Effector CD8-positive, alpha-beta T cell (primary cell): ENCODE measurements around the gene TRAF3.
"Not testable (repeated sequence)": the region's sequence is repeated elsewhere in the genome, so short reads cannot be mapped to it uniquely, and the experiment has no call there.

Experiments
- DNase-seq: peaks from one replicate; lab custom pipeline; 2025; lab: John Stamatoyannopoulos, UW

TRAF3 gene

DNA sequence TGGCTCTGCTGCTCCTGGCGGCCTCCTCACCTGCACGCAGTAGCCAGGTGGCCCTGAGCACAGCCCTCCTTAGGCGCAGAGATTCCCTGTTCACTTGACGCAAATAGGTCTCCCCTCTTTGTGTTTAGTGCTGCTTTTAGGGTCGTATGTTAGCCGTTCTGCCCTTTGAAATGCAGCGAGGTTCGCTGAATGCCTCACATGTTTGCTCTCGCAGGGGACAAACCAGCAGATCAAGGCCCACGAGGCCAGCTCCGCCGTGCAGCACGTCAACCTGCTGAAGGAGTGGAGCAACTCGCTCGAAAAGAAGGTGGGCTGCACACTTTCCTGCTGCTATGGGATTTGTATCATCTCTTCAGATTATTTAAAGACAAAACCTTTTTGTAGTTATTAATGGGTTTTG lies 113.9 kb downstream of the TRAF3 start:
- no peak for DNase-seq

DNA sequence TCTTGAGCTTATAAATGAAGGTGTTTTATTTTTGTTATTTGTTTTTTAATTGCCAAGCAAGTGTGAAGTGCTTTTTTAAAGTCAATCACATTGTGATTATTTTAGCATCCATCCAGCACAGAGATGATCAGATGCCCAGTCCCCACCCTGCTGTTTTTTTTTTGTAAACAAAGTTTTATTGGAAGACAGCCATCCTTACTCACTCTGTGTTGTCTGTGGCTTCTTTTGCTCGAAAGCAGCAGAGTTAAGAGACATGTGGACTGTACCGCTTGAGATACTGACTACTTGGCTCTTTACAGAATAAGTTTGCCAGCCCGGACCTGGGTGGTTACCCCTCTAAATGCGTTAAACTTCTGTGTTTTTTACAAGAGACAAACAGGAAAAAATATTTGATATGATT lies 114.3 kb downstream of the TRAF3 start:
- no peak for DNase-seq

DNA sequence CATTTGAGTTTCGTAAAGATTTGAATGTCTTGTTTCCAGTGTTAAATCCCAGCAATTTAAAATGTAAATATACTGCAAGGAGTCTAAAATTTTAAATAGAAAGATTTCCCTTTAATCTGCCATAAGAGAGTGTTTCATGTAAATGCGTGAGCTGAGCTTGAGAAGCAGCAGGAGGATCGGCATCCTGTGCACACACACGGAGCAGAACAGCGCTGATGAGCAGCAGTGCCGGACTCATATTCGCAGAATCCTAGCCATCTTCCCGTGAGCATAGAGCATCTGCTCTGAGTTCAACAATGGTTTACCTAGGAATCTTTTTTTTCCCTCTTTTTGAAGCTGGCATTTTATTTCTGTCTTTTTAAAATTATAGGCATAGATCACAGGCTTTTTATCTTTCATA lies 115.4 kb downstream of the TRAF3 start:
- no peak for DNase-seq

DNA sequence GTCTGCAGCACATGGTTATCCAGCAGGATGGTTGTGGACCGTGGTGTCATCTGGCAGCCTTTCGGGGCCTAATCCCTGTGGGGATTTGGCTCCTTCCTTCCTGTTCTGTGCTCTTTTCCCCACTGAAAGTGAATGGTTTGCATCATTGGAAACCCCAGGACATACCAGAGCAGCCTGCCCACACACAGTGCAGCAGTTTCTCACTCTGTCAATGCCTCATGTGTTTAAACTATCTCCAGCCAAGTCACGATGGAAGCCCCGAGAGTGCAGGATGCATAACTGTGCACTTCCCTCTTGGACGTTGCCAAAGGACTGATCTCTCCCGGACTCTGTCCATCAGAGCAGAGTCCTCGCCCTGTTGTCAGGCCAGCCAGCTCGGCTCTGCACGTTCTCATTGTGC lies 116.2 kb downstream of the TRAF3 start:
- DNase-seq = no peak

DNA sequence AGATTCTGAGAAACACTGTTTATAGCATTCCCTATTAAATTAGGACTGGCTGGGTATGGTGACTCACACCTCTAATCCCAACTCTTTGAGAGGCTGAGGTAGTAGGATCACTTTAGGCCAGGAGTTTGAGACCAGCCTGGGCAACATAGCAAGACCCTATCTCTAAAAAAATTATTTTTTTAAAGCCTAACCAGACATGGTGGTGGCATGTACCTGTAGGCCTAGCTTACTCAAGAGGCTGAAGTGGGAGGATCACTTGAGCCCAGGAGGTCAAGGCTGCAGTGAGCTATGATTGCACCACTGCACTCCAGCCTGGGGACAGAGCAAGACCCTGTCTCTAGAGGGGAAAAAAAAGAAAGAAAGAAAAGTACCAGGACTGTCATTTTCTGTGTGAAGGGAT lies 119.5 kb downstream of the TRAF3 start:
- not testable (repeated sequence) for DNase-seq

DNA sequence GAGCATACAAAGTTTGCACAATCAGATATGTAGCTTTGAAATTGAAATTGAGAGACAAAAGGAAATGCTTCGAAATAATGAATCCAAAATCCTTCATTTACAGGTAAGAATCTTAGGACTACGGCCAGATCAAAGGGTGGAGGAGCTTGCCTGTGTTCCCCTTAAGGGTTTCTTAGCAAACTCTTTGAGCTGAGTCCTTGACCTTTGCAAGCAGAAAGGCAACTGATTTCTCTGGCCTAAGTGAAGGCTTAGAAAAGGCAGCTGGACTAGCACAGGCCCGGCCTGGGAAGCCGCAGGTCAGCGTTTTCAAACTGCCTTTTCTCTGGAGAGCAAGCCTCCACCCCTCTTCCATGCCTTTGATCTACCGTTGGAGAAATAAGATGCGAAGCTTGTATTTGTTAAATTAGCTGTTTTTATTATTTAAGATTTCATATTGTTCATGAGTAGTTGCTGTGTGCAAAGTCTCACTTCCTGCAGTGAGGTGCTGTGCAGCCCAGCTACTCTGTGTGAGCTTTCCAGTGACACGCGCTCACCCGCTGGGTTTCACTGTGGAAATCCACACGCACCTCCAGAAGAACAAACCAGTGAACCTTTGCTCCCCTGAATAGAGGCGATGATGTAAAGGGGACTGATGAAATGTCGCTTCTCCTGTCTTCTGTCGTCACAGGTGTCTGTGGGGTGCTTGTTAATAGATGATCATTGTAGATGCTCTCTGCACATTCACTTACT lies 120.2 kb downstream of the TRAF3 start:
- DNase-seq = no peak

DNA sequence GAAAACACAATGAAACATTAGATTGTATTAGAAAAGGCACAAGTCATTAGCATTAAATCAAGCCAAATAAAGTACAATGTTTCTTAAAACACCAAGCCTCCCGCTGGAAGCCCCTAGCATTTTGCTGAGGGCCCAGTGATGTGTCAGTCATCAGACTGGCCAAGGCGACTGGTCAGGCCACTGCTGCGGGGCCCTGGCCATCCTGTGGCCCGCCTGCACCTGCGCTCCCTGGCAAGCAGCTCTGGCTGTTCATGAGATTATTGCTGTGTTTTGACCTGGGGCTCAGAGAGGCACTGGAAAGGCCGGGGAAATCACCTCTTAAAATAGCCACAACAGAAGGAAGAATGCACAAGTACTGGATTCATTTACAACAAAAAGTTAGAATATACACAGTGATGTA lies 121.0 kb downstream of the TRAF3 start:
- no peak for DNase-seq

DNA sequence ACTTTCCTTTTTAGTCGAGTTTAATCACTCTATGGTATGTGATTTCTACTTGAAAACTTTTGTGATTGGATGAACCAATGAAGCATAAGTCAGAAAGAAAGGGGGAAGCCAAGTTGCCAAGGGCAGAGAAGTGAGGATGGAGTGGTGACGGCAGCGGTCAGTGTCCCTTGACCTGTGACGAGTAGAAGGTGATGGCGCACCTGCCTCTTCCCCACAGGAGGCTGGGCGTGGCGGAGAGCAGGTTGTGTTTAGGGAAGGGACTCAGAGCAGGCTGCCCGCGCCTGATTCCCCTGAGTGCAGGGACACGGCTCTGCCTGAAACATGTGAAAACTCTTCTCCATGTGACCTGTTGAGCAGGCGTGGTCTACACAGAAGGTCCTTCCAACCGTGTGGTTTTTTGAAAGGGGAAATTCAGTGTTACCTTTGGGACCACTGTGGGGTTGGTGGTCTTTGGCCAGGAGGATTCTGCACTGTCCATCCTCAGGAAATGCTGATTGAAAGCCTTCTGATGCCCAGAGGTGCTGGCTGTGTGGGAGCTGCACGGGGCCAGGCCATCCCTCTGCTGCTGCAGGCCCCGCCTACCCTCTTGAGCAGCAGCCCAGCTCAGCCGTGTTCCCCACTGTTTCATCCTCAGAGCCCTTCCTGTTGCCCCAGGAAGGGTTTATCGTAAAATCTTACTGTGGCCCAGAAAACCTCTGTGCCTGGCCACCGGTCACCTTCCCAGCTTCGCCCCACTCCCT lies 121.7 kb downstream of the TRAF3 start:
- no peak for DNase-seq

DNA sequence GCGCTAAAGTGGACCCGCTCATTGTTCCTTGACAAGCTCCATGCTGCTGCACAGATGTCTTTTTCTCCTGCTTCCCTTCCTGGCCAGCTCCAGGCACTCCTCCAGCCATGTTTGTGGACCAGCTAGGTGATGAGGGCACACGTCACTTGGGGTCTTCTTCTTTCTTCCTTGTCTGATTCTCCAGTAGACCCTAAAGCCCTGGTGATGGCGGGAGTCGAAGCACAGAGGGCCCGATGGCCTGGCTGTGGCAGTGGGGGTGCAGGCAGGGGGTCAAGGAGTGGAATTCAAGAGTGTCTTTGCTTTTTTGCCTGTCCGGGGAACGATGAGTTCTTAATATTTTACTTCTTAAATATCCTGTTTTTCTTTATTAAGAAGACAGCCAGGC lies 122.3 kb downstream of the TRAF3 start:
- no peak for DNase-seq

DNA sequence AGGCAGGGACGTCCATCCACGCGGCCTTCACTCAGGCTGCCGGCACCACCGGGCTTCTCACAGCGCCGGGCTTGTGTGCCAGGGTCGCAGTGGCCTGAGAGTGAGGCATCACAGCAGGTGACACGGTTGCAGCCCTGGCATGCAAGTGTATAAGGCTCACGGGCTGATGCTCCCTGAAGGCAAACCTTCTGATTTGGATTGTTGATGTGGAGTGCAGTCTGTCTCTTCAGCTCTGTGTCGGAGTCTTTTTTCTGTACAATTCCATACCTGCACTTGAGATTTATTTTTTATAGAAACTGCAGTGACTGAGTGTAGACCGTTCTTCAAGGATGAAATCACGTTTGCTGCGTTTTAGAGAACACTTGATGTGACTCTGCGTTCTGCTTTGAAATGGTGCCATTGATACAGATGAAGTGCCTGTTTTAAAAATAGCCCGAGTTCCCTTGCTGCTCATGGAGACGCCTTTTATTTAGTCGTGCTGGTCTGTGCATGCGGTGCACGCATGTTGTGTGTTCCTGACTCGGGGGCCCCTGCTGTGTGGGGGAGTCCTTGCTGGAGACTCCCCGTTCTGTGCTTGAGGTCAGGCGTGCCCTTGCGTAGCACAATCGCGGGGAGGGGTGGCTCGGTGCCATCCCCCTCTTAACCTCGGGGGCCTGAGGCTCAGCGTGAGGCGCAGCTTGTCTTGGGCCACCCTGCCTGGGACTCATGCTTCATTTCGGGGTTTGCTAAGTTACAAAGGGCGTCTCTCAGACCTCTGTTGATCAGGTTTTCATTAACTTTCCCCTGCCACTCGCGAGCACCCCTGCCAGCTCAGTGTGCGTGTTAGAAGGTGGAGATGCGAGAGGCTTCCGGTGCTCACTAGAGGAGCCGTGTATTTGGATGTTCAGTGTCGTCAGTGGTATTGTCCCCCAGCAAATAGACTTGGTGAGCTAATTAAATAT lies 123.7 kb downstream of the TRAF3 start:
- DNase-seq = no peak

DNA sequence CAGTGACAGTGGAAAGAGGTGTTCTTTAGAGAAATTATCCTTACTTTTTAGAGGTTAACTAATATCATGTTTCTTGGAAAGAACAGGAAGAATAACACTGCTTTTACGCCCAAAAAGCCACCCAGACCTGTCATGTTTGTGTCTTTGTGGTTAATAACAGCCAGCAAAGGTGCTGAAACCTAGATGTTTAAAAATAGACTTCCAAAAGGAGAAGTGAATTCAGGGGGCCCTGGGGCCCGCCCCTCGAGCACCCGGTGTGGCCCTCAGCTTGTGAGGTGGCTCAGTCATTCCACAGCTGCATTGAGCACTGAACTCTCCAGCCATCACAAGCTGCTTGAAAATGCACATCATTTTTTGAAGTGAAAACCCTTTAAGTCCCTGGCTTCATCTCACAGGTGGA lies 124.4 kb downstream of the TRAF3 start:
- no peak for DNase-seq

DNA sequence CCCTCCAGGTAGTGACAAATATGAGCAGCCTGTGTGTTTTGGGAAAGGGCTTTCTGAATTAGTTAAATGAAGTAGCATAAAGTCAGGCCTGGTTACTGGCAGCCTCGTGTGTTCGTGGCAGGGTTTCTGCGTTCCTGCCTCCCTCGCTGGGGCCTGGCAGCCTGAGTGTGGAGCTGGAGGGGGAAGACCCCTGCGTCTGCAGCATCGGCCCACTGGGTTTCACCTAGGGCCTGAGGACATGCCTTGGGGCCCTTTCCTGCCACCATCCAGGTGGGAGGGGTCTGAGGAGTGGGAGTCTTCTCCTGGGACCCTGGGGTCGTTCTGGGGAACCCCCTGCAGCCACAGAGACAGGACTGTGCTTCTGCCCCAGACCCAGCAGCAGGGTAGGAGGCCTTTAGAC lies 124.8 kb downstream of the TRAF3 start:
- no peak for DNase-seq

DNA sequence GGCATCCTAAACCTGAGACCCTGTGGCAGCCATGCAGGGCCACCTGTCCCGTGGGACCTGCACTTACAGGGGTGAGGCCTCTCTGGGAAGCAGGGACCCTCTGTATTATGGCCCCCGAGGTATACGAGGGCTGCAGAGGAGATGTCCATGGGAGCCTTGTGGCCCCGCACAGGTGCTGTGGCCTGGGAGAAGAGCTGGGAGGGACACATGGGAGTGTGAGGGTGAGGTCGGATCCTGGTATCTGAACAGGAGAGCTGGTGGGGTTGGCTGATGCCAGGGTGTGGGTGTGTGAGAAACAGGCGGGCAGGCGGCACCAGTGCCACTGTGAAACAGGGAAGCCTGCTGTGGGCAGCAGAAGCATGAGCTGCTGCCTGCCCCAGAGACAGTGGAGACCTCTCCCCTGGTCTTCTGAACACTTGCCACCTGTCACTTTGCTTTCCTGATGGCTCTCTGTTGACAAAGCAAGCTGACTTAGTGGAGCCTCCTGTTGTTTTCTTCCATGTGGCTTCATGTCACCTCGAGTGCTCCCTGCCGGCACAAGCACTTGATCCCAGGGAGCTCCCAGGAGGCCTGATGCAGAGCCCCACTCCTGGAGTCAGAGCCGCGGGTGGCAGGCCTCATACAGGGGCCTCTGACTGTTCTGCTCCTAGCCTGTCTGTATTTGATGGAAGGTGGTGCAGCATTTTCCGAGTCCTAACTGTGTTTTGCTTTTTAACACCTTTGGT lies 125.4 kb downstream of the TRAF3 start:
- no peak for DNase-seq

DNA sequence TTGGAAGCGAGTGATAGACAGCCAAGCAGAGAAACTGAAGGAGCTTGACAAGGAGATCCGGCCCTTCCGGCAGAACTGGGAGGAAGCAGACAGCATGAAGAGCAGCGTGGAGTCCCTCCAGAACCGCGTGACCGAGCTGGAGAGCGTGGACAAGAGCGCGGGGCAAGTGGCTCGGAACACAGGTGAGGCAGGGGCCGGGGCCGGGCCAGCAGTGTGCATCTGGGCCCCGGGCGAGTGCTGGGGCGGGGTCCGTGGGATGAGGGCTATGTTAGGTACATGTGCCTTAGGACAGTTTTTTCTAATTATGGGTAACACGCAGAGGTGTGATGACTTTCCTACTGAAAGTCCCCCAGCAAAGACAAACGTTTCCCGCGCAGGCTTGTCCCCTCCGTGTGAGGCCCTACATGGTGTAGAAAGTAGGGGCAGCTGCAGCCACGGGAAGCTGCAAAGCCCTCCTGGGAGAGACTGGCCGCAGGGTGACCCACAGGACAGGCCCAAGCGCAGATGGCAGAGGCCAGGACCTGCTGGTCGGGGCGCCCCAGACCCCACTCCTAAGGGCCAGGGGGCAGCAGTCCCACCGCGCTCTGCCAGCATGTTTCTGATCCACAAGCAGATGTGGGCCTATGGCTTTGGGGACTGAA lies 126.1 kb downstream of the TRAF3 start:
- no peak for DNase-seq

DNA sequence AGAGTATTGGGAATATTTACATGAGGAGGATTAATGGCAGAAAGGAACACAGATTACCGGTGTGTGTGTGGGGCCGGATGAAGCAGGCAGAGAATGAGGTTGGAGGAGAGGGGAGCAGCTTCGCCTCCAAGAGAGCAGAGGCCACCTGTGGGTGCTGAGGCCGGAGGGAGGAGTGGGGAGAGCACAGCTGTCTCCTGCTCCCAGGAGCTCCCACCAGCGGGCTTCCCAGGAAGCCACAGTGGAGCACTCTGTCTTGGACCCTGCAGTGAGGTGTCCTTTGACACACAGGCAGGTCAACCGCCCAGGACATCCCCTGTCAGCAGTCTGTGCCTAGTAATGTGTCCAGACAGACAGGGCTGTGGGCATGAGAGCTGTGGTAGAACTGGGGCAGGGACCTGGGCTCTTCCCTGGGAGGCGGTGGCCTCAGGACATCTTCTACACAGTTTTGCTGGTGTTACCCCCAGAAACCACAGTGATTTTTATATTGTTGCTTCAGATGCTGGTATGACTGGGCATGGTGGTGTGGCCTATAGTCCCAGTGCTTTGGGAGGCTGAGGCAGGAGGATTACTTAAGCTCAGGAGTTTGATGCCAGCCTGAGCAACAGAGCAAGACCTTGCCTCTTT lies 126.8 kb downstream of the TRAF3 start:
- no peak for DNase-seq

DNA sequence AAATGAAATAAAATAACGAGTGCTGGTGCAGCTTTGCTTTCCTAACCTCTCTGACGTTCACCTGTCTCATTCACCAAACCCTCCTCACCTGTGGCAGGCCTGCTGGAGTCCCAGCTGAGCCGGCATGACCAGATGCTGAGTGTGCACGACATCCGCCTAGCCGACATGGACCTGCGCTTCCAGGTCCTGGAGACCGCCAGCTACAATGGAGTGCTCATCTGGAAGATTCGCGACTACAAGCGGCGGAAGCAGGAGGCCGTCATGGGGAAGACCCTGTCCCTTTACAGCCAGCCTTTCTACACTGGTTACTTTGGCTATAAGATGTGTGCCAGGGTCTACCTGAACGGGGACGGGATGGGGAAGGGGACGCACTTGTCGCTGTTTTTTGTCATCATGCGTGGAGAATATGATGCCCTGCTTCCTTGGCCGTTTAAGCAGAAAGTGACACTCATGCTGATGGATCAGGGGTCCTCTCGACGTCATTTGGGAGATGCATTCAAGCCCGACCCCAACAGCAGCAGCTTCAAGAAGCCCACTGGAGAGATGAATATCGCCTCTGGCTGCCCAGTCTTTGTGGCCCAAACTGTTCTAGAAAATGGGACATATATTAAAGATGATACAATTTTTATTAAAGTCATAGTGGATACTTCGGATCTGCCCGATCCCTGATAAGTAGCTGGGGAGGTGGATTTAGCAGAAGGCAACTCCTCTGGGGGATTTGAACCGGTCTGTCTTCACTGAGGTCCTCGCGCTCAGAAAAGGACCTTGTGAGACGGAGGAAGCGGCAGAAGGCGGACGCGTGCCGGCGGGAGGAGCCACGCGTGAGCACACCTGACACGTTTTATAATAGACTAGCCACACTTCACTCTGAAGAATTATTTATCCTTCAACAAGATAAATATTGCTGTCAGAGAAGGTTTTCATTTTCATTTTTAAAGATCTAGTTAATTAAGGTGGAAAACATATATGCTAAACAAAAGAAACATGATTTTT lies 128.2 kb downstream of the TRAF3 start:
- no peak for DNase-seq

DNA sequence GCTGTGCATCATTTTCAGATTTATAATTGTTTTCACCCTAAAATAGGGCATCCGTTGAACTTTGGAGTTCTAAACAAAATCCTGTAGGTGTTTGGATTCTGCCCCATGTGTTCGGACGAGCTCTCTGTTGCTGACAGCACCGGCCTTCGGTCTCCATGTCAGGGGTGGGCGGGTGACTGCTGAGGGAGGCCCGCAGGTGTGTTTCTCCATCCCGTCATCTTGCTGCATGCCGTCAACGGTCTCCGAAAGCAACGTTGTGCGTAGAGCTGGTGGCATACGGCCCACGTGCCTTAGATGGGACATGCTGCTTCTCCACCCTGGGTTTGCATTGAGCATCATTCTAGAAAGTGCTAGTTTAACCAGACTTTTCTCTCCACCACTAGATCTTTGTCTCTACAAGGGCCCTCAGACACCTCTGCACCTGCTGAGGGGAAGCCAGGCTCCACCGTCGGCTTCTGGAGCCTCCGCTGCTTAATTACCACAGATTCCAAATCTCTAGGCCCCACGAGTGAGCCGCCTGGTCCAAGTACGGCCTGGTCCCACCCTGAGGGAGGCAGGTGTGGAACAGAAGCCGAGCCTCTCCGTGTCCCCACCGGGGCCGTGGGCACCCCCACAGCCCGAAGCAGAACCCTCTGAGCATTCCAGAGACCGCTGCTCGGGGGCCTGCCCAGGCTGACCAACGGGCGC lies 129.5 kb downstream of the TRAF3 start:
- DNase-seq = no peak

DNA sequence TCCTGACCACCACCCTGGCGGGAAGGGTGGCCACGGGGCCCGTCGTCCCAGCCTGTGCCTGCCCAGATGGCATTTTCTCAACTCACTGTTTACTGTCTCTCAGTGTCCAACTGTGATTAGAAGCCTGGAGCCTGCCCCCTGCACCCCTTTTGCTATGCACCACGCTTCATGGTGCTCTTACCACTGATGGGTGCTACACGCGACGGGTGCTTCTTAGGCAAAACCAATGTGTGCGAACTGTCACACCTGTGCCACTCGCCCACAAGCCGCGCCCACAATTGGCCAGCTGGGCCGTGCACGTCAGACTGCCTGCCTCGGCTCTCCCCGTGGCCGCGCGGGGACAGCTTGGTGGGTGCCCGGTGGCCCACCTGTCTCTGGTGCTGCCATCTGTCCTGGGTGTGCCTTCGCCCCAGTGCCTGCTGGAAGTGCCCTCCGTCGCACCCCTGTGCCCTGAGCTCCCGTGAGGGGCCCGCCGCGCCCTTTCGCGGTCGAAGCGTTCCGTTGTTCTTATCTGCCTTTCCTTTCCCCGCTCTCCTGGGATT lies 130.1 kb downstream of the TRAF3 start:
- no peak for DNase-seq
